ENCODE data around the gene ZFPM1.

ZFPM1 gene

DNA sequence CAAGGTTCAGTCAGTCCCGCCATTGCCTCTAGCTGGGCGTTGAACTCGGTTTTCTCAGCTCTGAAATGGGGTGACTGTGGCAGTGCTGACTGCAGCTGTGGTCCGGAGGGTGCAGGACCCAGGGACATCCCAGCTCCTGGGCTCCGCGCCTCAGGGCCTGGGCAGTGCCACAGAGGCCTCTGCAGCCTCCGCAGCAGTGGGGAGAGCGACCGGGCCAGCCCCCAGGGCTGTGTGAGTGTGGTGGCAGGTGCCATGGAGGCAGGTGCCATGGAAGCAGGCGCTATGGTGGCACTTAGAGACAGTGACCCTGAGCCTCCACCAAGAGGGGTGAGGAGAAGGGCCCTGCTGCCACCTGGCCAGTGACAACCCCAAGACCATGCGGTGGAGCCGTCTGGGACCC, 39.4 kb upstream of the ZFPM1 start:
- TF ChIP-seq, protein P1, sequence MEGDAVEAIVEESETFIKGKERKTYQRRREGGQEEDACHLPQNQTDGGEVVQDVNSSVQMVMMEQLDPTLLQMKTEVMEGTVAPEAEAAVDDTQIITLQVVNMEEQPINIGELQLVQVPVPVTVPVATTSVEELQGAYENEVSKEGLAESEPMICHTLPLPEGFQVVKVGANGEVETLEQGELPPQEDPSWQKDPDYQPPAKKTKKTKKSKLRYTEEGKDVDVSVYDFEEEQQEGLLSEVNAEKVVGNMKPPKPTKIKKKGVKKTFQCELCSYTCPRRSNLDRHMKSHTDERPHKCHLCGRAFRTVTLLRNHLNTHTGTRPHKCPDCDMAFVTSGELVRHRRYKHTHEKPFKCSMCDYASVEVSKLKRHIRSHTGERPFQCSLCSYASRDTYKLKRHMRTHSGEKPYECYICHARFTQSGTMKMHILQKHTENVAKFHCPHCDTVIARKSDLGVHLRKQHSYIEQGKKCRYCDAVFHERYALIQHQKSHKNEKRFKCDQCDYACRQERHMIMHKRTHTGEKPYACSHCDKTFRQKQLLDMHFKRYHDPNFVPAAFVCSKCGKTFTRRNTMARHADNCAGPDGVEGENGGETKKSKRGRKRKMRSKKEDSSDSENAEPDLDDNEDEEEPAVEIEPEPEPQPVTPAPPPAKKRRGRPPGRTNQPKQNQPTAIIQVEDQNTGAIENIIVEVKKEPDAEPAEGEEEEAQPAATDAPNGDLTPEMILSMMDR (IDR thresholded peaks at IDR 0.05) = no peak
- DNase-seq (ENCODE audit: low spot score) = no peak
- H3K27ac ChIP-seq = no peak overlapping the region
- H3K4me3 ChIP-seq = no peak overlapping the region

- TF ChIP-seq, protein P1 (IDR thresholded peaks at IDR 0.05) = no peak
- no peak overlapping the region for H3K4me3 ChIP-seq
- no peak for DNase-seq (ENCODE audit: low spot score)
- no peak overlapping the region for H3K27ac ChIP-seq
Observed at GRCh38 chr16:88414521-88415380, 38.3 kb upstream of the ZFPM1 start.

- TF ChIP-seq, protein P1 (IDR thresholded peaks at IDR 0.05) = no peak
- no peak overlapping the region for H3K4me3 ChIP-seq
- DNase-seq (ENCODE audit: low spot score) = no peak
Observed at GRCh38 chr16:88415381-88415705, 37.7 kb upstream of the ZFPM1 start.

DNA sequence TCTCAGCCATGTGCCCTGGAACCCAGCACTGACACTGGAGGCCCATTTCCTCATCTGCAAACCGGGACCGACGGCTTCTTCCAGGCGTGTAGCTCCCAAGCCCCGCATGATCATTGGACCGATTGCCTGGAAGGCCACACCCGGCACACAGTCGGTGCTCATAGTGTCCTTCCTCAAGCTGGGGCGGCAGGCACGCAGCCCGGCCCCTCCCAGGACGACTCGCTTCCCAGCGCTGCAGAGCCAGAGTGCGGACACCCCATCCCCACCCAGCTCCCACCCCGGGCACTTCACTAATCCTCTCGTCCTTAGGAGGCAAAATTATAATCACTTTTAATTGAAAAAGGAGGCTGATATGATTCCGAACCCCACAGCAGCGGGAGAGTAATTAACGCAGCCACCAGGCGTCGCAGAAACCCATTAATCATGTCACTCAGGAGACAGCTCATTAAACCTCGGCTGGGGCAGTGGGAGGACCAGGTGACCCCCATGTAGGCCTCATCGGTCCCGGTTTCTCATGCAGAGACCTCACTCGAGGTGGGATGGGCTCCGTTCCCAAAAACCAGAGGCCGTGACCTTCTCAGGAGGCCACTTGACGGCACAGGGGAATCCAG, 37.3 kb upstream of the ZFPM1 start:
- DNase-seq (ENCODE audit: low spot score) = no peak
- H3K4me3 ChIP-seq = no peak overlapping the region
- TF ChIP-seq, protein P1 (IDR thresholded peaks at IDR 0.05) = no peak
- H3K27ac ChIP-seq = no peak overlapping the region

More at GRCh38 chr16:88415381-88415705, 37.7 kb upstream of the ZFPM1 start:
- H3K27ac ChIP-seq = no peak overlapping the region

- TF ChIP-seq, protein P1 (IDR thresholded peaks at IDR 0.05) = no peak
- no peak for DNase-seq (ENCODE audit: low spot score)
- no peak overlapping the region for H3K27ac ChIP-seq
- H3K4me3 ChIP-seq = no peak overlapping the region
Observed at GRCh38 chr16:88416686-88417085, 36.4 kb upstream of the ZFPM1 start.

GRCh38 chr16:88417684-88418476, 35.2 kb upstream of the ZFPM1 start:
- Histone ChIP-seq H3K27ac (no peak overlapping the region), H3K4me3 (no peak overlapping the region)
- TF ChIP-seq, protein P1 (IDR thresholded peaks at IDR 0.05) = no peak
- DNase-seq (ENCODE audit: low spot score) = no peak

Measured in coronary artery (tissue), 2 donors.